Fibroblast of pulmonary artery (primary cell): ENCODE data around the gene PIEZO2.

Source experiments
- DNase-seq: peaks from one replicate; pipeline ENCODE4 v3.0.0-alpha.2; 2010; ENCODE audit warnings: low read depth
- H3K4me3 ChIP-seq: replicated peaks from 2 replicates; pipeline ENCODE4 v1.5.1; 2011; ENCODE audit warnings: low read depth, mild to moderate bottlenecking, control low read depth, low read length, moderate library complexity
- TF ChIP-seq, protein P1 (sequence below): IDR thresholded peaks from 2 replicates; pipeline ENCODE4 v1.5.1; 2011; ENCODE audit warnings: mild to moderate bottlenecking, control low read depth, low read length, inconsistent platforms; ENCODE audit errors: missing control alignments

The PIEZO2 gene

GRCh38 chr18:11089931-11090715 is 59.2 kb downstream of the PIEZO2 start:
- no peak for DNase-seq
- TF ChIP-seq, protein P1, sequence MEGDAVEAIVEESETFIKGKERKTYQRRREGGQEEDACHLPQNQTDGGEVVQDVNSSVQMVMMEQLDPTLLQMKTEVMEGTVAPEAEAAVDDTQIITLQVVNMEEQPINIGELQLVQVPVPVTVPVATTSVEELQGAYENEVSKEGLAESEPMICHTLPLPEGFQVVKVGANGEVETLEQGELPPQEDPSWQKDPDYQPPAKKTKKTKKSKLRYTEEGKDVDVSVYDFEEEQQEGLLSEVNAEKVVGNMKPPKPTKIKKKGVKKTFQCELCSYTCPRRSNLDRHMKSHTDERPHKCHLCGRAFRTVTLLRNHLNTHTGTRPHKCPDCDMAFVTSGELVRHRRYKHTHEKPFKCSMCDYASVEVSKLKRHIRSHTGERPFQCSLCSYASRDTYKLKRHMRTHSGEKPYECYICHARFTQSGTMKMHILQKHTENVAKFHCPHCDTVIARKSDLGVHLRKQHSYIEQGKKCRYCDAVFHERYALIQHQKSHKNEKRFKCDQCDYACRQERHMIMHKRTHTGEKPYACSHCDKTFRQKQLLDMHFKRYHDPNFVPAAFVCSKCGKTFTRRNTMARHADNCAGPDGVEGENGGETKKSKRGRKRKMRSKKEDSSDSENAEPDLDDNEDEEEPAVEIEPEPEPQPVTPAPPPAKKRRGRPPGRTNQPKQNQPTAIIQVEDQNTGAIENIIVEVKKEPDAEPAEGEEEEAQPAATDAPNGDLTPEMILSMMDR, result no peak
- H3K4me3 ChIP-seq, result no peak overlapping the region

DNA sequence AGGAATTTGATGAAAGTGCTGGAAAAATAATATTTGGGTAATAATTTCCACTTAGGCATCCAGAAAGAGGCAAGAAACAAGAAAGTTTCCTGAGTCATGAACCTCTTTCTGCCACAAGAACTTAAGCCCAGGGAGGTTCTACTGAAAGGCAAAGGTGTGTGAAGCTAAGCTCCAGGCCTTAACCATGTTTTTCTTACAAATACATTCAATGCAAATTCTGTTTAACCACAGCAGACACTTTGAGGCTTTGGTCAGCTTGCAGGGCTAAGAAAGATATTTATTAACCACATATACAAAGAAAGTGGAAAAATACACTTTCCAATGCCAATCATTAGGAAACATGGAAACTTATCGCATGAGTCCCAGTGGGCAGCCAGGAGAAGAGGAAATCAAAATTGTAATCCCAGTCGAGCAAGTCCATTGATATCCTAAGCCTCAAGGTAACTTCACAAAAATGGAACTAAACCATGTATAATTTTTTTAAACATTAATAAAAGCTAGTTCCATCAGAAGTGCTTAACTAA is 68.3 kb downstream of the PIEZO2 start:
- no peak overlapping the region for H3K4me3 ChIP-seq
- no peak for DNase-seq
- TF ChIP-seq, protein P1, result no peak

DNA sequence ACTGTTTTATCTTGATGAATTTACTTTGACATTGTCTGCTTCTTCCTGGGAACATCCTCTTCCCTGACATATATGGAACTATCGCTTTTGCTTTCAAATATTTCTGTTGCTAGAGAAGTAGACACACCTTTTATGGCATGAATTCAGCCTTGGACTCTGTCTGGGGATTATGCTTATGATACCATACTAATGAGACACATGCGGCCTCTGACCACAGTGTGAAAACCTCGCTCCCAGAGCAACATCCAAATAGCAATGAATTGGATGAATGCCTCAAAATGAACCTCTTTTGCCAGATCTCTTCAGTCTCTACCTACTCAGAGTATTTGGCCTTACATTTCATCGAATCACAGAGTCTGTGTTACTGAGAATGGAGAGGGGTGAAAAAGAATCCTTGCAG is 70.9 kb downstream of the PIEZO2 start:
- TF ChIP-seq, protein P1, result no peak
- DNase-seq, result no peak
- no peak overlapping the region for H3K4me3 ChIP-seq

GRCh38 chr18:11077548-11078187 is 71.7 kb downstream of the PIEZO2 start:
- DNase-seq, result no peak
- H3K4me3 ChIP-seq, result no peak overlapping the region
- TF ChIP-seq, protein P1, result no peak

GRCh38 chr18:11074889-11075288 is 74.5 kb downstream of the PIEZO2 start:
- TF ChIP-seq, protein P1, result no peak
- H3K4me3 ChIP-seq, result no peak overlapping the region
- no peak for DNase-seq

DNA sequence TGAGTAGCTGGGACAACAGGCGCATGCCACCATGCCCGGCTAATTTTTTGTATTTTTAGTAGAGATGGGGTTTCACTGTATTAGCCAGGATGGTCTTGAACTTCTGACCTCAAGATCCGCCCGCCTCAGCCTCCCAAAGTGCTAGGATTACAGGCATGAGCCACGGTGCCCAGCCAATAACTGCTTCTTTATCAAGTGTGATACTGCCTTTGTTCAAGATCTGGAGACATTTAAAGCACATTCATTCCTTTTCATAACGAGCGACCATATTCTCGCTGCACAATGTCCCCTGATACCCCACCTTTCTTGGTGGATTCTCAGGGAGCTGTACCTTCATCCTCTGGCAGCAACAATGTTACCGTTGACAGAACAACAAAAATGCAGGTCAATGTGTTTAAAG is 75.4 kb downstream of the PIEZO2 start:
- no peak for DNase-seq
- TF ChIP-seq, protein P1, result no peak
- no peak overlapping the region for H3K4me3 ChIP-seq
